Measurements from ENCODE around the gene FABP1. TPM values are rescaled to one million over a fixed set of nuclear protein-coding genes. Genes with fewer than 3 reads are reported as not detected.

Gene FABP1
- polyA plus RNA-seq, 2 of the 4 experiments (the other 2 are of a cell fraction): not detected

- TF ChIP-seq PBX3 (IDR thresholded peaks at IDR 0.05) (no peak), HOXA7 (CRISPR knock-in tag; IDR thresholded peaks at IDR 0.05) (no peak), JUN (IDR thresholded peaks at IDR 0.05) (no peak), ELK1 (IDR thresholded peaks at IDR 0.05; ENCODE audit: low read depth, low read length) (no peak), MYC (IDR thresholded peaks at IDR 0.05; ENCODE audit: borderline replicate concordance, low read length) (no peak), TP53 (CRISPR knock-in tag; IDR thresholded peaks at IDR 0.05) (no peak), KDM1A (IDR thresholded peaks at IDR 0.05; ENCODE audit: low read depth) (no peak), ZNF302 (CRISPR knock-in tag; IDR thresholded peaks at IDR 0.05) (no peak)
Observed at GRCh38 chr2:88108796-88109195, 19.1 kb downstream of the FABP1 start (continued).

- TF ChIP-seq ZFP36 (IDR thresholded peaks at IDR 0.05; ENCODE audit: borderline replicate concordance, partially characterized antibody): no peak
- TF ChIP-seq REST (IDR thresholded peaks at IDR 0.05): no peak
- TF ChIP-seq CHD2 (IDR thresholded peaks at IDR 0.05; ENCODE audit: low read length, partially characterized antibody): no peak
- Histone ChIP-seq H3K4me2 (no peak overlapping the region), H3K4me3 (no peak overlapping the region), H3K4me1 (no peaks in the 10 kb centered on the region), H3K27ac (no peak overlapping the region), H3K9me3 (no peaks in the 10 kb centered on the region)
- WGBS (ENCODE audit: missing lambda C conversion rate): 53% methylated on average over 3 of the region's 3 CpGs
- ChIA-PET POLR2A (no interaction called here), CTCF (interaction anchor here (1.7 to 2.2 kb wide), 2 partner anchors 40 to 91 kb away, joined by 5 to 16 read pairs; no protein-coding TSS in a partner anchor)
- no peak for FAIRE-seq
- no peak for DNase-seq (ENCODE audit: low read depth in 1 of 2, low spot score in 1 of 2)
- ATAC-seq: no peak
Observed at GRCh38 chr2:88100489-88100858, 27.4 kb downstream of the FABP1 start.

- POLR2A ChIA-PET: no interaction called here
- FAIRE-seq (no peak), ATAC-seq (peak in 1 of 2 experiments; percentile 72; a peak in 3 of 6 replicates), DNase-seq (ENCODE audit: low read depth in 1 of 2, low spot score in 1 of 2) (peak; percentile 12 to 37)
- Histone ChIP-seq H3K4me1 (no peaks in the 10 kb centered on the region), H3K9me3 (no peaks in the 10 kb centered on the region), H3K4me2 (no peak overlapping the region), H3K27ac (no peak overlapping the region), H3K4me3 (no peak overlapping the region)
- 31% methylated on average over 5 of the region's 5 CpGs for WGBS (ENCODE audit: missing lambda C conversion rate)
- CTCF ChIA-PET: interaction anchor here (1.7 to 2.2 kb wide), 2 partner anchors 39 to 92 kb away, joined by 5 to 16 read pairs; no protein-coding TSS in a partner anchor
- no peak for TF ChIP-seq RARB (CRISPR knock-in tag; IDR thresholded peaks at IDR 0.05)
Observed at GRCh38 chr2:88099798-88100488, 27.9 kb downstream of the FABP1 start.

- POLR2A ChIA-PET: no interaction called here
- Histone ChIP-seq H3K4me1 (no peaks in the 10 kb centered on the region), H3K4me3 (no peak overlapping the region), H3K9me3 (no peaks in the 10 kb centered on the region), H3K27ac (no peak overlapping the region), H3K4me2 (no peak overlapping the region)
- DNase-seq (ENCODE audit: low read depth in 1 of 2, low spot score in 1 of 2) (no peak), ATAC-seq (no peak), FAIRE-seq (no peak)
- no peak for TF ChIP-seq POLR2A (IDR thresholded peaks at IDR 0.05; ENCODE audit: low read length)
- no peak for TF ChIP-seq CHD4 (IDR thresholded peaks at IDR 0.05; ENCODE audit: borderline replicate concordance)
- no peak for TF ChIP-seq RNF2 (IDR thresholded peaks at IDR 0.05; ENCODE audit: borderline replicate concordance, low read depth)
- no peak for TF ChIP-seq FOSB (CRISPR knock-in tag; IDR thresholded peaks at IDR 0.05)
- TF ChIP-seq GATA3 (IDR thresholded peaks at IDR 0.05; ENCODE audit: borderline replicate concordance): no peak
- no peak for TF ChIP-seq FOSL2 (IDR thresholded peaks at IDR 0.05)
- no peak for TF ChIP-seq FOSL2 (CRISPR knock-in tag; IDR thresholded peaks at IDR 0.05)
- TF ChIP-seq HDAC2 (IDR thresholded peaks at IDR 0.05): no peak
- CTCF ChIA-PET: interaction anchor here (0.8 to 1.8 kb wide), 2 partner anchors 38 to 62 kb away, joined by 3 to 8 read pairs; no protein-coding TSS in a partner anchor
Observed at GRCh38 chr2:88098558-88098900, 29.3 kb downstream of the FABP1 start.
